Stimulated activated CD8-positive, alpha-beta memory T cell treated with anti-CD3 and anti-CD28 coated beads, Interleukin-4, amount 100 ng/mL, for 1 hour (primary cell): ENCODE results near the gene ATXN1.

Experiments used
- DNase-seq, 2 donors: peaks; one replicate each; pipeline ENCODE4 v3.0.0-alpha.2; 2020; ENCODE audit warnings: low read depth in 2 of 2, low spot score in 1 of 2

The ATXN1 gene

GRCh38 chr6:16372029-16372776, 389.1 kb downstream of the ATXN1 start:
- no peak for DNase-seq

GRCh38 chr6:16371401-16371800, 389.9 kb downstream of the ATXN1 start:
- no peak for DNase-seq

GRCh38 chr6:16370943-16371342, 390.3 kb downstream of the ATXN1 start:
- DNase-seq: no peak

GRCh38 chr6:16369989-16370388, 391.3 kb downstream of the ATXN1 start:
- DNase-seq: no peak

GRCh38 chr6:16369140-16369745, 392.0 kb downstream of the ATXN1 start:
- no peak for DNase-seq

- DNase-seq: no peak
Measured at GRCh38 chr6:16367571-16367970, 393.7 kb downstream of the ATXN1 start.

GRCh38 chr6:16363749-16364148, 397.5 kb downstream of the ATXN1 start:
- DNase-seq: no peak

GRCh38 chr6:16362819-16363589, 398.3 kb downstream of the ATXN1 start:
- DNase-seq: no peak

GRCh38 chr6:16362296-16362695, 399.0 kb downstream of the ATXN1 start:
- no peak for DNase-seq

- DNase-seq: no peak
Measured at GRCh38 chr6:16361861-16362260, 399.4 kb downstream of the ATXN1 start.

- no peak for DNase-seq
Measured at GRCh38 chr6:16361121-16361520, 400.1 kb downstream of the ATXN1 start.

- no peak for DNase-seq
Measured at GRCh38 chr6:16360365-16360764, 400.9 kb downstream of the ATXN1 start.

- no peak for DNase-seq
Measured at GRCh38 chr6:16359563-16359962, 401.7 kb downstream of the ATXN1 start.

- DNase-seq: no peak
Measured at GRCh38 chr6:16358531-16359138, 402.6 kb downstream of the ATXN1 start.

- DNase-seq: no peak
Measured at GRCh38 chr6:16355699-16356446, 405.4 kb downstream of the ATXN1 start.

GRCh38 chr6:16355238-16355637, 406.0 kb downstream of the ATXN1 start:
- no peak for DNase-seq

GRCh38 chr6:16354692-16355091, 406.6 kb downstream of the ATXN1 start:
- DNase-seq: no peak

GRCh38 chr6:16352821-16353438, 408.3 kb downstream of the ATXN1 start:
- no peak for DNase-seq

GRCh38 chr6:16352258-16352635, 409.0 kb downstream of the ATXN1 start:
- no peak for DNase-seq

- no peak for DNase-seq
Measured at GRCh38 chr6:16349544-16349943, 411.7 kb downstream of the ATXN1 start.

- no peak for DNase-seq
Measured at GRCh38 chr6:16346831-16347230, 414.4 kb downstream of the ATXN1 start.
